HG02973 (cell line): ENCODE results near the gene SPEM1.
A peak's percentile ranks its signal among the peaks of the same experiment; 100 is the strongest.

Source experiments
- ATAC-seq: cut with Tn5 transposase; IDR thresholded peaks from one replicate; pipeline ENCODE4 v1.9.1; 2021; ENCODE audit warnings: moderate library complexity; ENCODE audit not compliant: unreplicated experiment

The SPEM1 gene

GRCh38 chr17:7418472-7419152 lies 1.5 kb upstream of the SPEM1 start:
- no peak for ATAC-seq

GRCh38 chr17:7421186-7421585 lies 1.1 kb downstream of the SPEM1 start:
- ATAC-seq = no peak

DNA sequence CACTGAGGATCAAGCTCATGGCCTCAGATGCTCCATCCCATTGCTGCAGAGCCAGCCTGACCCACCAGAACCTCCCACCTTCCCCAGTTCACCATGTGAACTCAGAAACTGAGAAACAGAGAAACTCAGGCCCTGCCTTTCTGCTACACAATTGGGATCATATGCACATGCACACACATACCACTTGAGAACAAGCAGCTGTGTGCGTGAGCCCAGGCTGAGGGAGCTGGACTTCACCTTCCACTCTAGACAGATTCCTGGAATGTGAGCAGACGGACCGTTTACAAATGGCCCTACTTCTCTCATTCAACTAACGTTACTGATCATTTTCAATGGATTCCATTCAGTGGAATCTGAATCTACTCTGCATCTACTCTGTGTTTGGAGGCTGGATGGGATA lies 3.6 kb downstream of the SPEM1 start:
- ATAC-seq = no peak

GRCh38 chr17:7425316-7425715 lies 5.2 kb downstream of the SPEM1 start, which contains the start of gene SPEM2:
Gene SPEM2 (plus strand): TSS chr17:7425616. CDS start chr17:7425689, 73 bp downstream.
- ATAC-seq = no peak

DNA sequence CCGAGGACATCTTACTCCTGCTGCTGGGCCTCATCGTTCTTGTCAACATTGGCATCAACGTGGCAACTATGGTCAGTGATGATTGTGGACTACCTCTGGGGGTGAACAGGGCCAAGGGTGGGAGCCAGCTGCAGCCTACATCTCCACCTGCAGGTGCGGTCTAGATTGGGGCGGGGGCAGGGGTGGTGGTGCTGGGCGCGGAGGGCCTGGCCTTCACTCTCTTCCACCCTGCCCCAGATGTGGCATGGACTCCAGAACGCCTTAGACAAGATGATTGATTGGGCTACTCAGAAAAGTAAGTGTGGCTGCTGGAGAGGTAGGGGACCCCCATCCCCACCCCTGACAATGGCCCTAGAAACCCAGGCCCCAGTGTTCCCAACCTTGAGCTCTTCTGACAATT lies 5.6 kb downstream of the SPEM1 start:
- no peak for ATAC-seq

- no peak for ATAC-seq
These were observed 6.2 kb downstream of the SPEM1 start for GRCh38 chr17:7426203-7426863.

GRCh38 chr17:7426896-7427489 lies 6.9 kb downstream of the SPEM1 start:
- no peak for ATAC-seq

GRCh38 chr17:7427549-7427948 lies 7.4 kb downstream of the SPEM1 start:
- no peak for ATAC-seq

DNA sequence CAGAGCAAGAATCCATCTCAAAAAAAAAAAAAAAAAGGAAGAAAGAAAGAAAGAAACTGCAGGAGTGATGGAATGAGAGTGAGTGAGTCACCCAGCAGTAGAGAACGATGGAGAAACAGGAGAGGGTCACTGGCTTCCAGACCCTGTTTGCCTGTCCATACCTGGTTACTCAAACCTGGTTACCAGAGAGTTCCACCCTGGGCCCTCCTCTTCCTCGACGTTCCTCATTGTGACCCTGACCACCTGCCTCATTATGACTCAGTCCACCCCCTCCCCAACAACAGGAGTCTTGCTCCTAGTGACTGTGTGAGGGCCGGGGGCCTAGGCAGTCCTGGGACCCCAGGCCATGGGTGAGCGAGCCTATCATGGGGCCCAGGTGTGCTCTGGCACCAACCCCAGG lies 8.4 kb downstream of the SPEM1 start, which contains the start of gene SPEM3:
Gene SPEM3, plus strand, starts transcription at position 301 of the 400 bp plus-strand sequence. Its CDS starts 46 bp downstream, at position 347.
- ATAC-seq = no peak

GRCh38 chr17:7429722-7430121 lies 9.6 kb downstream of the SPEM1 start:
- no peak for ATAC-seq

DNA sequence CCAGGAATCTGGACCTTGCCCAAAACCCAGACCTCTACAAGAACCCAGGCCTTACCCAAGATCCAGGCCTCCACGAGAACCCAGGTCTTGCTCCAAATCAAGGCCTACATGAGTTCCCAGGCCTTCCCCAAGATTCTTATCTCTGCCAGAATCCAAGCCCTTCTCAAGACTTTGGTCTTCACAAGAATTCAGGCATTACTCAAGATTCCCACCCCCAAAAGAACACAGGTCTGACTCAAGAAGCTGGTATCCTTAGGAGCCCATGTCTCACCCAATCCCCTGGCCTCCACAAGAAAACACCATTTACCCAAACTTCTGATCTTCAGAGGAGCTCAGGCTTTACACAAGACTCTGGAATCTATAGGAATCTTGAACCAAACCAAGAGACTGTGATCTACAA lies 11.1 kb downstream of the SPEM1 start:
- ATAC-seq = no peak

- ATAC-seq = no peak
These were observed 12.2 kb downstream of the SPEM1 start for GRCh38 chr17:7432296-7432695.

DNA sequence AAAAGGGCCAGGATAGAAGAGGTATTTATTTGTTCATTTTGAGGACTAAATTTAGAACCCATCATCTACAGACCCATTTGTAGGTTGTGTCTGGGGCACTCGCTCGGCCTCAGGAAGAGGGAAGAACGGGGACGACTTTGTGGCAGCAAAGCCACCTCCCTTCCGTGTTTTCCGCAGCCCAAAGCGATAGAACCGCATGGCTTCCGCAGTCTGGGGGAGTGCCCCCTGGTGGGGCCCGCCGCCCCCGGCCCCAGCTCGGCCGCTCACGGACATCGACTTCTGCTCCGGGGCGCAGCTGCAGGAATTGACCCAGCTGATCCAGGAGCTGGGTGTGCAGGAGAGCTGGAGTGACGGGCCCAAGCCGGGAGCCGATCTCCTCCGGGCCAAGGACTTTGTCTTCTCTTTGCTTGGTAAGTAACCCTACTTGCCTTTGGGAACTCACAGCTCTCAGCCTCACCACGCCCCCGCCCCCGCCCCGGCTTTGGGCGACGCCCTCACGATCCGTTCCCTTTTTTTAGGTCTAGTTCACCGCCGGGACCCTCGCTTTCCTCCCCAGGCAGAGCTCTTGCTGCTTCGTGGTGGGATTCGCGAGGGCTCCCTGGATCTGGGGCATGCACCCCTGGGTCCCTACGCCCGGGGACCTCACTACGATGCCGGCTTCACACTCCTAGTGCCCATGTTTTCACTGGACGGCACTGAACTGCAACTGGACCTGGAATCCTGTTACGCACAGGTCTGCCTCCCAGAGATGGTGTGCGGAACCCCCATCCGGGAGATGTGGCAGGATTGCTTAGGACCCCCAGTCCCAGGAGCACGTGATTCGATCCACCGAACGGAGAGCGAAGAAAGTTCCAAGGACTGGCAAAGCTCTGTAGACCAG lies 15.8 kb downstream of the SPEM1 start:
- peak; percentile 24 for ATAC-seq

DNA sequence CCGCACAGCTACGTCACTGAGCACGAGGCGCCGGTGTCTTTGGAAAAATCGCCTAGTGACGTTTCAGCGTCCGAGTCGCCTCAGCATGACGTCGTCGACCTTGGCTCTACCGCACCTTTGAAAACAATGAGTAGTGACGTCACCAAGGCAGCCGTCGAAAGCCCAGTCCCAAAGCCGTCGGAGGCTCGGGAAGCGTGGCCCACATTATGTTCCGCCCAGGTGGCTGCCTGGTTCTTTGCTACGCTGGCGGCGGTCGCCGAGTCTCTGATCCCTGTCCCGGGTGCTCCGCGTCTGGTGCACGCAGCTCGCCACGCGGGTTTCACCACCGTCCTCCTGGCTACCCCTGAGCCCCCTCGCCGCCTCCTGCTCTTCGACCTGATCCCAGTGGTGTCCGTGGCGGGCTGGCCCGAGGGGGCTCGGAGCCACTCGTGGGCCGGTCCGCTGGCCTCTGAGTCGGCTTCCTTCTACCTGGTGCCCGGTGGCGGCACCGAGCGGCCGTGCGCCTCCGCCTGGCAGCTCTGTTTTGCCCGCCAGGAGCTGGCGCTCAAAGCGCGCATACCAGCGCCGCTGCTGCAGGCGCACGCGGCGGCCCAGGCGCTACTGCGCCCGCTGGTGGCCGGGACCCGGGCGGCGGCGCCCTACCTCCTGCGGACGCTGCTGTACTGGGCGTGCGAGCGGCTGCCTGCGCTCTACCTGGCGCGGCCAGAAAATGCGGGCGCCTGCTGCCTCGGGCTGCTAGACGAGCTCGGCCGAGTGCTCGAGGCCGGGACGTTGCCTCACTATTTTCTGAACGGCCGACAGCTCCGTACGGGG lies 16.6 kb downstream of the SPEM1 start:
- ATAC-seq = no peak

- ATAC-seq = no peak
These were observed 17.3 kb downstream of the SPEM1 start for GRCh38 chr17:7437369-7437863.

- ATAC-seq = no peak
These were observed 18.0 kb downstream of the SPEM1 start for GRCh38 chr17:7437950-7438614.

GRCh38 chr17:7438656-7439460 lies 18.7 kb downstream of the SPEM1 start:
- no peak for ATAC-seq

DNA sequence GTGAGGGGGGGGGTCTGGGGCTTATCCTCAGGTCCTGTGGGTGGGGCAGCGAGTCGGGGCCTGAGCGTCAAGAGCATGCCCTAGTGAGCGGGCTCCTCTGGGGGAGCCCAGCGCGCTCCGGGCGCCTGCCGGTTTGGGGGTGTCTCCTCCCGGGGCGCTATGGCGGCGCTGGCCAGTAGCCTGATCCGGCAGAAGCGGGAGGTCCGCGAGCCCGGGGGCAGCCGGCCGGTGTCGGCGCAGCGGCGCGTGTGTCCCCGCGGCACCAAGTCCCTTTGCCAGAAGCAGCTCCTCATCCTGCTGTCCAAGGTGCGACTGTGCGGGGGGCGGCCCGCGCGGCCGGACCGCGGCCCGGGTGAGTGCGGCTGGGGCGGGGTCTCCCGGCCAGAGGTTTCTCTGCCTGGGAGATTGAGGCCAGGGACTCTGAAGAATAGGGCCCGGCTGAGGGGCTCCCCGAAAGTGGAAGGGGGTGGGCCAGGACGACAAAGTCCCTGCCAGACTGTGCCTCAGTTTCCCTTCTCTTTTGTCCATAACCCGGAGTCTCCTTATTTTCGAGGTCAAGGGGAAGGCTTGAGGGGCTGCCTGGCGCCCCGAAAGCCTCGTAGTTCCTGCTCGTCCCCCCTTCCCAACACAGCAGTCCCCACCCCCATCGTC lies 19.5 kb downstream of the SPEM1 start, which contains the start of gene FGF11:
Gene FGF11, plus strand, starts transcription at position 51 of the 651 bp plus-strand sequence. Its CDS starts 109 bp downstream, at position 160.
- no peak for ATAC-seq
